ENCODE data around the gene NEDD4L.

The NEDD4L gene

DNA sequence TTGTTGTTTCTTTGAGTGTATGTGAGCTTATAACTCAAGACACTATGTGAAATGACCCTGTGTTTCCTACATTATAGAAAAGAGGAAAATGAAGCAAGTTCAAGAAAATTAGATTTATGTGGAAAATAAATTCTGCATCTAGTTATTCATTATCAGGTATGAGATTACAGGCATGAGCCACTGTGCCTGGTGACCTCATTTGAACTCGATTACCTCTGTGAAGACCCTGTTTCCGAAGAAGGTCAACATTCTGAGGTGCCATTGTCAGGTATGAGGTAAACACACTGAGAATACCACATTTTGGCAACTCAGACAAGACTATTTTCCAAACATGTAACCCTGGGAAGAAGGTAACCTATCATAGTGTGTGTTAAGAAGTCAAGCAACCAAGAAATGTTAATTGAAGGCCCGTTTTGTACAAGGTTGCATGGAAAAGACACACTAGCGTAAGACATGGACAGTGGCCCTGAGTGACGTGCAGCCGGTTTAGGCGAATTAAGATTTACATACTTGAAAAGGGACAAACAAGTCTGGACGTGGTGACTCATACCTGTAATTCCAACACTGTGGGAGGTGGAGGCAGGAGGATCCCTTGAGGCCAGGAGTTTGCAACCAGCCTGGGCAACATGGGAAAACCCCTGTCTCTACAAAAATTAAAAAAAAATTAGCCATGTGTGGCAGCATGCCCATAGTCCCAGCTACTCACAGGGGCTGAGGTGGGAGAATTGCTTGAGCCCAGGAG lies 186.6 kb downstream of the NEDD4L start:
- intact Hi-C loops (cut with DNase I): no loop called here
- DNase-seq: no peak

DNA sequence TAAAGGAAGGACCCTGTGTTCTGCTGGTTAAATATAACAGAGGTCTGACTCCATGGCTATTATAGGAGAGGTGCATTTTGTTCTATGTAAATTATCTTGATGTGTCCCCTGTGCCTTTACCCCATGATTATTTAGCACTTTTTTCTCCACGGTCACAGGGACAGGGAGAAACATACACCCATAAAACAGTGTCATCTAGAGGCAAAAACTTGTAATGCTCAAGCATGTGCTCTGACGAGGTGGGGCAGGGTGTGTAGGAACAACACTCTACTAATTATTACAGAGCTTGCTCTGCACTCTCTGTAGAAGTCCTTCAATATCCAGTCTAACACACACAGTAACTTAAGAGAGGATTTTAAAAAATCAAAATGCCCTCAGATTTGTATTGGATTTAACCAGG lies 187.9 kb downstream of the NEDD4L start:
- intact Hi-C loops (cut with DNase I): no loop called here
- DNase-seq: no peak

DNA sequence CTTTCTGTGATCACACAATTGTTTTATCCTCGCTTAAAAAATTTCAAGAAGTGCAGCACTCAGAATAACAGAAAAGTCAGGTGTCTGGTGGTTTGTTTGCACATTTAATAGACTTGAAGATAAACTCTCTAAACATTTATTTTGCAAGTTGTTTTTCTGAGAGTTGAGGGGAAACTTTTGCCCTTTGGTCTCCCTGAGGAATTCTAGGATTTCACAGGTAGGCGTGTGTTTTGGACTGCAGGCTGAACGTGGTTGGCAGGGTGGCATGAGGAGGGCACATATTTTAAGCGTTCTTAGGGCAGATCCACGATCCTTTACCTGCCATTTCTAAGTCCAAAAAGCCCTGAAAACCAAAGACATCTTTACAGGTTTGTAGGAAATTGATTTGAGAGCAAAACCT lies 188.6 kb downstream of the NEDD4L start:
- no peak for DNase-seq
- intact Hi-C loops (cut with DNase I): no loop called here

DNA sequence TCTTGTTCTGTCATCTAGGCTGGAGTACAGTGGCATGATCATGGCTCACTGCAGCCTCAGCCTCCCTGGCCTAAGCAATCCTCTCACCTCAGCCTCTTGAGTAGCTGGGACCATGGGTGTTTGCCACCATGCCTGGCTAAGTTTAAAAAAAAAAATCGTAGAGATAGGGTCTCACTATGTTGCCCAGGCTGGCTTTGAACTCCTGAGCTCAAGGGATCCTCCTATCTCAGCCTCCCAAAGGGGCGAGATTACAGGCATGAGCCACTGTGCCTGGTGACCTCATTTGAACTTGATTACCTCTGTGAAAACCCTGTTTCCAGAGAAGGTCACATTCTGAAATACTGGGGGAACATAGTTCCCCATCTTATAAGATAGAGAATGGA lies 190.3 kb downstream of the NEDD4L start:
- DNase-seq: no peak
- intact Hi-C loops (cut with DNase I): no loop called here

DNA sequence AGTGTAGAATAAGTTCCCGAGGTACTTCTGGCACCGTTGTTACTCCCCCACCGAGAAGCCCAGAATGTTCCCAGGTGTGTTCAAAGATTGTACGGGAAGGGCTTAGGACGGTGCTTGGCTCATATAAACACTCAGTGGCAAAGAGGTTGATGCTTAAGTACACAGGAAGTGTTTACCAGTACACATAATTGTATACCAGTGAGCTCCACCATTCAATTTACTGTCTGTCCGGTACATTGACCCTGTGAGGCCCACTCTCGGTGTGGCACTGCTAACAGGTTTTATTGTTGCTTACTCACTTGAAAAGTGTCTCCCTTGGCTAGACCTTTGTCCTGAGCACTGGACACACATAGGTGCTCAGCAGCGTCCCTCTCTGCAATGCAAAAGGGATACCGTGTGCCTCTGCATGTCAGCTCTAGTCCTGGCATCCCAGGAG lies 191.0 kb downstream of the NEDD4L start:
- no peak for DNase-seq
- intact Hi-C loops (cut with DNase I): no loop called here

DNA sequence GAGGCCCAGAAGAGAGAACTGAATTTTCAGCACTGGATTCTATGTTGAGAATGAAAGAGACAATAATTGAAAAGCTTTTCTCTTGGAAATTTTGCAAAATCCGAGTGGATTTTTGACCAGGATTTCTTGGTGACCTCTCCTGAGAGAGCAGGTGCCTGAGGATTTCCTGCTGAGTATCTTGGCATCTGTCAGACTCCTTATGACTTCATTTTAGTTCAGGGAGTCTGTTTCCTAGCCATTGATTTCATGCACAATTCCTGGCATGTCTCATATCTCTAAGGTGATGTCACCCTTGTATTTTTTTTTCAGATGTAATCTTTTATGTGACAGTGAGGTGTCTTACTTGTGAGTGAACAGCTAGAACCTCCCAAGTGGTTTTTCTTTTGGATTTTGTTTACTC lies 195.9 kb downstream of the NEDD4L start:
- intact Hi-C loops (cut with DNase I): no loop called here
- no peak for DNase-seq

DNA sequence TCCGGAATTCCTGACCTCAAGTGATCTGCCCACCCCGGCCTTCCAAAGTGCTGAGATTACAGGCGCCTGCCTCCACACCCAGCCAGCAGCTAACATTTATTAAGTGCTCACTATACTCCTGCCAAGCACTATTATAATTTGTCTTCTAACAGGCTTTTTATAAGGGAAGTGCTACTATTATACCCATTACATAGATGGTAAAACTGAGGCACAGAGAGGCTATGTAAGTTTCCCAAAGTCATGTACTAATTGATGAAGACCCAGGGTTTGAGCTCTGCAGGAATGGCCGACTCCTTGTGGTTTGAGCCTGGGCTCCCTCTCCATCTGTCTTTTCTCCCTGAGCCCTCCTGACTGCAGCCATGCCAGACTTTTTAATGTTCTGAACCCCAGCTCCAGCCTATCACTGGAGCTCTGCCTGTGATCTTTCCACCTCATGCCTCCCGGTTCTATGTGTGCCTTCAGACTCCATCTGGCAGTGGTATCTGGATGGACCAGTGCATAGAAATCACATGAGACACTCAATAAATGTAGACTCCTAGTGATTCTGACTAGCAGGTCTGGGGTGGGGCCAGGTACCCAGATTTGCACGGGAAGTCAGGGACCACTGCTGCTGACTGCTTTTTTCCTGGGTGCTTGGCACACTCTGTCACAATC lies 197.1 kb downstream of the NEDD4L start:
- intact Hi-C loops (cut with DNase I): no loop called here
- no peak for DNase-seq

DNA sequence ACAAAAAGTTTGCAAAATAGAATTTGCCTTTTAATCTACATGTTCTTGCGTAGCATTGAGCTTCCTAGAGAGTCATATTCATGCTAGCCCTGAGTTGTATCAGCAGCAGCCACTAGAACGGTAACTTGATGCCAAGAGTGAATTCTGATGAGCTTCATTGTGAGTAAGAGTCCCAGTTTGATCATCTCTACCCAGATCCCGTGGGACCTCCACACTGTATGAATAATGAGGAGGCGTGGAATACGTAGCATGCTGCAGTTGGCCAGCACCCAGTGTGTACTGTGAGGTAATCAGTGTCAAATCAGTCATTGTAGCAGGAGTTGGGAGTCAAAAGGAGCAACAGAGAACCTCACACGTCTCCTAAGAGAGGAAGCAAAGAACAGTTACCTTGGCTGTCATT lies 197.9 kb downstream of the NEDD4L start:
- DNase-seq: peak in 28 of 42 donors; percentile 16 to 82 (median 52)
- intact Hi-C loops (cut with DNase I): no loop called here

DNA sequence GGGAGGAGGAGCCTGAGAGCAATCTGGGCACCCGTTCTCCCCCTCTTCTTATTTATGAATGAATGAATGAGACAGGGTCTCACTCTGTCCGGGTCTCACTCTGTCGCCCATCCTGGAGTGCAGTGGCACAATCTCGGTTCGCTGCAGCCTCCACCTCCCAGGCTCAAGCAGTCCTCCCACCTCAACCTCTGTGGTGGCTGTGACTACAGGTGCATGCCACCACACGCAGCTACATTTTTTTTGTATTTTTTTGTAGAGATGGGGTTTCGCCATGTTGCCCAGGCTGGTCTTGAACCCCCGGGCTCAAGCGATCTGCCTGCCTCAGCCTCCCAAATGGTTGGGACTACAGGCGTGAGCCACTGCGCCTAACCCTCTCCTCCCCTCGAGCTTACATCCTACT lies 198.4 kb downstream of the NEDD4L start:
- DNase-seq: no peak
- intact Hi-C loops (cut with DNase I): no loop called here

DNA sequence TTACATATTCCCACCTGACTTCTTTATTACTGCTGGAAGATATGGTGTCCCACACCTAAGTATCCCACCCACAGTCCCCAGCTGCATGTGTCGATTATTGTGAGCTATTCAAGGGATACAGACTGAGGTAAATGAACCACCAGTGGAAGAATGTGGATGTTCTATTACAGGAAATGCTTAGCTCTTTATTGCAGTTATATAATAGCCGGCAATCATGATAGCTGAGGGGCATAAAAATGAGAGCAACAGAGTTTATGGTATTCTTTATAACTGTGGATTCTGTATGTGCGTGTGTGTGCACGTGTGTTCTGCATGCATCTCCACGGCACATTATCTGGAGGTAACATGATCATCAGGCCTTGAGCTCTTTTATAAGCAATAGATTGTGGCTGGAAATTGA lies 198.9 kb downstream of the NEDD4L start:
- intact Hi-C loops (cut with DNase I): no loop called here

DNA sequence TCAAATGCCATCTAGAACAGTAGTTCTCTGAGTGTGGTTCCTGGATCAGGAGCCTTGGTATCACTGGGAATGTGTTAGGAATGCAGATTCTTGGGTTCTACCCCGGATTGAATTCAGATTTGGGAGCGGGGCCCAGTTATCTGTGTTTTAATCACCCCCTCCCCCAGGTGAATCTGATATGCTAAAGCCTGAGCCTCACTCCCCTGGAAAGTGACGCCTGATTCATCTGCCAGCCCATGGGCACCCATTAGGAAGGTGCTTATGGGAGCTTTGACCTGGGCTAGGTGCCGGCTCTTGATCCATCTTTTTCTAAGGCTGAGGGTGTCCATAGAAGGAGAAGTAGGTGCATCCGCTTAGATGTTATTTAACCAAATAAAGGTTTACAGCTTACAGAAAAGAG lies 199.4 kb downstream of the NEDD4L start:
- DNase-seq: no peak
- intact Hi-C loops (cut with DNase I): no loop called here

More for the DNA sequence above, 198.9 kb downstream of the NEDD4L start:
- no peak for DNase-seq

DNA sequence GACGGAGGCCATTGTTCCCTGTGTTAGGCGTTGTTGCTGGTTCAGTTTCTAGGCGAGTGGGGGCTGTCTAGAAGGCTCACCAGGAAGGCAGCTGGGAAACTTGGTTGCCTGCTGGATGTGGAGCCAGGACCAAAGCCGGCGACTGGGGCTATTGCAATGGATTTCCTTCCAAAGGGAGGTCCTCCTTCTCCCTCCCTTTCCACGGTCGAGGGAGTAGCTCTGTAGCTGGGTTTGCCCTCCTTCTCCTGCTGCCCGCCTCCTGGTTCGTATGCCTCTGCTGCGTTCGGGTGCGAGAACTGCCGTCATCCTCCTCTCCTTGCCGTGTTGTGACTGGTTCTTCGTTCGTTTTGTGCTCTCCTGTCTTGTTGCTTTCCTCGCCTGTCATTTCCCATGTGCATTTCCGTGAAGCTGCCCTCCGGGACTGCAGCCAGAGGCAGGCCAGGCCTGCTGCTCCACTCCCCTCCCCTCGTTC lies 203.4 kb downstream of the NEDD4L start:
- peak in 41 of 42 donors; percentile 19 to 85 (median 56) for DNase-seq
- intact Hi-C loops (cut with DNase I): no loop called here

DNA sequence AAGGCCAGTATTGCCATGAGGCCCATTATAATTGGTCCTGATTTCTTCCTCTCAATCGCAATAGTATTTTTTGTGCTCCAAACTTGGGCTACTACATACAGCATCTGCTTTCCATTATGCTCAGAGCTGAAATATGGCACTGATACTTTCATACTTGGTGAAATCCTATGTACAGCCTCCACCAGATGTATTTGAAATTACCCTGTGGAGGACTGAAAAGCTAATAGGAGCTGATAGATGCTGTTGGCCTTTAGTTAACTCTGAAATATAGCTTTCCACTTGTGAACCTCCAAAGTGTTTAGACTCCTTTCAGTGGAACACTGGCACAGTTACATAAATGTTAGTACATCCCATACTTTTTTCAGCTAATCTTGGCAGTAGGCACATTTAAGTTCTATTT lies 205.7 kb downstream of the NEDD4L start:
- intact Hi-C loops (cut with DNase I): no loop called here
- DNase-seq: no peak

DNA sequence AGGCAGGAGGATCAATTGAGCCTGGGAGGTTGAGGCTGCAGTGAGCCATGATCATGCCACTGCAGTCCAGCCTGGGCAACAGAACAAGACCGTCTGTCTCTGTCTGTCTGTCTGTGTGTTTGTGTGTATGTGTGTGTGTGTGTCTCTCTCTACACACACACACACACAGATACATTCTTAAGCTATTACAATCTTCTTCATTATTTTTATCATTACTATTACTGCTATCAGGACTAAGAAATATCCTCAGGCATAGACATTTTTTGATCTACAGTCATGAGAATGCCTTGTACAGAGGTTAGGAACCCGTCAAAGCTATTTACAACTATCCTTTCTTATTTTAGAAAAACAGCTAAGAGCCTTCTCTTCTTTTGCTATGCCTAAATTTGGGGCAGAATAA lies 207.4 kb downstream of the NEDD4L start:
- DNase-seq: no peak
- intact Hi-C loops (cut with DNase I): no loop called here

DNA sequence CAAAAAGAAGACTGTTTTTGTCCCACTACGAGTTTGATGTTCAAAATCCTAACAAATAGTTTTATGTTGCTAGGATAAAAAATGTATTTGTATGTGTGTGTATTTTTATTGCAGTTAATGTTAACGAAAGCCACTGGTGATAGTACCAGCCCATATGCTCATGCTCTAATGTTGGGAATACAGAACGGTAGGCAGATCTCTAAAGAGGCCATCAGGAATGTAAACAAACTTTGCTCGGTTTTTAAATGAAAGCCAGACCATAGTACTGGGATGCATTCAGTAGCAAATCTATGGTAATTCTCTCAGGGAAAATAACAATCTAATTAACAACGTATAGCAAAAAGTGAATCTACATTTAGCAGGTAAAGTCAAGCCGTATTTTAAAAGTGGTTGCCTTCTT lies 208.1 kb downstream of the NEDD4L start:
- intact Hi-C loops (cut with DNase I): no loop called here
- DNase-seq: no peak

DNA sequence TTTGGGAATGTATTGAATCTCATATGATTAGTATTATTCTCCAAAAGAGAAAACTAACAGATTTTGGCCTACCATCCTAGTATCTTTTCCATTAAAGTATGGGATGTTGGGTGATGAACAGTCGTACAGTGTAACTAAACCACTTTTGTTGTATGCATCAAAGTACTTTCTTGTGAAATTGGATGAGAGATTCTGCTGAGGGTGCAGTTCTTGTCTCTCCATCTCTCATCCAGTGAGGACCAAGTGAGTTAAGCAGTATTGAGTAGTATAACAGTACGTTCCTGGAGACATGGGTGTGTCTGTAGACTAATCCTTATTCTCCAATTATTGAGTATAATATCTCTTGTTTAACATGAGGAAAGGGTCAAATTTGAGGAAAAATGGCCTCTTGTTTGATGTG lies 209.3 kb downstream of the NEDD4L start:
- no peak for DNase-seq
- intact Hi-C loops (cut with DNase I): no loop called here

DNA sequence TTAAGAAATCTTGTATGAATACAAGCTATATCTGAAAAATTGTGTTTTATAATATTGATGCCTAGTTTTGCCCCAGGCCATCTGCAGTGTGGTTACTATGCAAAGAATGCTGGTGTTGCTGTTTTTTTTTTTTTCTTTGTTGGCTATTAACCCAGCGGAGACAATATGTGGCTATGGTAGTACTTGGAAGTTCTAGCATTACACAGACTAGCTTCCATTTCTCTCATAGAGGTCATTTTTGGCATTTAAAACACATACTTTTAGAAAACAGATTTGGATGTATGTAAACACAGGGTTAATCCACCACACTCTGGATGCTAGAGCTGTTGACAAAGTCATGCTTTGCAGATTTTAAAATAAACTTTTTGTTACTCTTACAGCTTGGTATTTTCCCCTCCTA lies 209.8 kb downstream of the NEDD4L start:
- DNase-seq: no peak
- intact Hi-C loops (cut with DNase I): no loop called here

DNA sequence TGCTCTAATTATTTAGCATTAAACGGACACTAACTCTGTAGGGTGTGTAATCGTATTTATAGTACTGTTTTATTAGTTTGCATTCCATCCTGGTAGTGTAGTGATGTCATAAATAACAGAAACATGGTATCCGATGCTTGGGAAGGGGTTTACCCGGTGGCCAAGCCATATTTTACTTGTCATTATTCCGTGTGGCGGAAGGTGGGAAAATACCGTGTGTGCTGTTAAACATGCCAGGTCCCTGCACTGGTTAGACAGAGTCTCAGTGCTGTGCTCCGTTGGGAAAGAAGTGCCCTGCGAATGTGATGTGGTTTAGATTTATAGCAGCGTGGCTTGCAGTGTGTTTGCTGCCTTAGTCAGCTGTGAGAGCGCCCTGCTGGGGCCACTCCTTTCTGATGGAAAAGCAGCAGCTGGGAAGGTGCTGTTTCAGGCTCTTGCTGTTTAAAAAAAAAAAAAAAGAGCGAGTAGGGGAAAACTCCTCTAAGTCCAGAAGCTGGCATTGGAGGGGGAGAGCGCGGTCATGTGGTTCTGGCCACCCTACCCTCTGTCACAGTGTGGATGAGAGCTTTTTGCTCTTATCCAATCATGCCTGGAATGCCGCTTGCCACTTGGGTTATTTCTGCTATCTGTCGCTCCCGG lies 211.0 kb downstream of the NEDD4L start:
- no peak for DNase-seq
- intact Hi-C loops (cut with DNase I): no loop called here

DNA sequence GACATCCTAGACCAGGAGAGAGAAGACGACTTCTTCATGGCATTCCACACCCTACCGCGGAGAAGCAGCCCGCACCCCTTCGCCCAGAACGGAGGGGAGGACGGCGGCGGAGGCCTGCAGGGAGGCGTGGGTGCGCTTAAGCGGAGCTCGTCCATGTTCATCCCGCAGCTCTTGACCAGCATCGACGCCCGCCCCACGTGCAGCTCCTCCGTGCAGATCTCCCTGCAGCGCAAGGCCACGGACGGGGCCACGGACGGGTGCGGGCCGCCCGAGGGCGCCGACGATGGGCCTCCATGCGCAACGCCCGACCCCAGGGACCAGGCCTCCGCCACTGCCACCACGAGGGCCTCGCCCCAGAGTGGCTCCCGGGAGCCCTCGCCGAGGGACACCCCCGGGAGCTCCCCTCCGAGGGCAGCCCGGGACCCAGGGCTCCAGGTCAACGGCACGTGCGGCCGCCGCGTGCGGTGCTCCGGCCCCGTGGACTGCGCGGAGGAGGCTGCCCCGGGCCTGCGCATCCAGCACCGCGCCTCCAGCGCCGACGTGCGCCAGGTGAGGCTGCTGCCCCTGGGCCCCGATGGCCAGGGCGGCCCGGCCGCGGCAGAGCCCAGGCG lies 211.8 kb downstream of the NEDD4L start:
- intact Hi-C loops (cut with DNase I): no loop called here
- no peak for DNase-seq

All from head of caudate nucleus (tissue), 42 donors.